ENCODE measurements around the gene BUB1.

- TF ChIP-seq BHLHE40 (IDR thresholded peaks at IDR 0.05; ENCODE audit: low read depth, low read length) = no peak
- TF ChIP-seq HMGXB4 (CRISPR knock-in tag; IDR thresholded peaks at IDR 0.05; ENCODE audit: borderline replicate concordance) = no peak
- TF ChIP-seq PBX3 (IDR thresholded peaks at IDR 0.05) = no peak
- TF ChIP-seq CEBPB (IDR thresholded peaks at IDR 0.05) = no peak
- no peak for TF ChIP-seq ZFP36 (IDR thresholded peaks at IDR 0.05; ENCODE audit: borderline replicate concordance, partially characterized antibody)
- no peak for TF ChIP-seq RAD21 (conservative IDR thresholded peaks at IDR 0.05 in 1 of 2, IDR thresholded peaks at IDR 0.05 in 1 of 2)
- TF ChIP-seq CTCF (IDR thresholded peaks at IDR 0.05) = no peak
Measured at GRCh38 chr2:110679865-110680264, 2.0 kb upstream of the BUB1 start.

All from A549 (cell line).